K562 (cell line): ENCODE measurements around the gene KIF20B. TPM values are rescaled to one million over a fixed set of nuclear protein-coding genes. Genes with fewer than 3 reads are reported as not detected.
"Not testable (repeated sequence)": the region's sequence is repeated elsewhere in the genome, so short reads cannot be mapped to it uniquely, and the experiment has no call there.

Experiments
- ATAC-seq: fragments of 200-7000 bp; cut with Tn5 transposase; 3 replicates; pipeline ENCODE4 v1.9.1; 2020; ENCODE audit warnings: moderate library complexity
- BruUV-seq: library from RNA; stranded (reverse); fragments of 400-500 nt; replicated peaks from 2 replicates; lab custom pipeline; 2021; lab: Mats Ljungman, UMichigan
- CTCF ChIA-PET: fragments of 300-600 bp; formaldehyde crosslinking; extraction: SDS; loops from one replicate; lab custom pipeline; 2021; ENCODE audit warnings: low intra/inter-chr PET ratio; lab: Yijun Ruan, JAX
- POLR2A ChIA-PET: fragments of 300-600, 350-650 bp; sonication (Branson Sonifier 250); formaldehyde crosslinking; extraction: SDS; loops from one replicate; lab custom pipeline; 2021; ENCODE audit warnings: antibody characterized with exemption, inconsistent platforms; lab: Yijun Ruan, JAX
- DNase-seq, 4 experiments: peaks; one replicate each; pipeline versions ENCODE4 v3.0.0 to v3.0.0-alpha.2; 2011 to 2018; ENCODE audit warnings: low spot score in 3 of 4, mixed read lengths in 3 of 4; ENCODE audit errors: extremely low read depth in 1 of 4
- FAIRE-seq: peaks from 2 replicates; lab custom pipeline; 2011; peaks lifted over from hg19 to GRCh38; lab: Jason Lieb, UNC
- H2AFZ ChIP-seq: 2 replicates; pipeline ENCODE4 v1.6.0; 2011; ENCODE audit warnings: low read depth, low read length, control low read depth, inconsistent platforms
- H3K27ac ChIP-seq: fragments of 200-600 bp; 3 replicates; pipeline ENCODE4 v1.8.0; 2011; ENCODE audit warnings: low read depth, mild to moderate bottlenecking, control low read depth, inconsistent platforms, low read length, moderate library complexity, mixed read lengths; ENCODE audit errors: extremely low read depth
- H3K27me3 ChIP-seq, 2 experiments: fragments of 300-600 bp in 1 of 2; 2 replicates in 1 of 2; 3 replicates in 1 of 2; pipeline versions ENCODE4 v1.6.0 to v1.8.0; 2011; ENCODE audit warnings: inconsistent platforms in 2 of 2, low read length in 2 of 2, mild to moderate bottlenecking in 1 of 2, mixed read lengths in 1 of 2, moderate library complexity in 1 of 2; ENCODE audit not compliant: control insufficient read depth in 2 of 2, insufficient read depth in 2 of 2
- H3K36me3 ChIP-seq: fragments of 300-600 bp; 3 replicates; pipeline ENCODE4 v1.8.0; 2011; ENCODE audit warnings: mild to moderate bottlenecking, low read length, inconsistent platforms; ENCODE audit not compliant: control insufficient read depth, insufficient read depth
- H3K4me1 ChIP-seq, 2 experiments: fragments of 200-600 bp in 1 of 2; replicated peaks in 1 of 2; 2 replicates in 1 of 2; 3 replicates in 1 of 2; pipeline versions ENCODE4 v1.5.1 to v1.8.0; 2011; ENCODE audit warnings: inconsistent platforms in 2 of 2, low read length in 2 of 2, mild to moderate bottlenecking in 1 of 2, mixed read lengths in 1 of 2, moderate library complexity in 1 of 2; ENCODE audit not compliant: control insufficient read depth in 2 of 2, insufficient read depth in 2 of 2
- H3K4me2 ChIP-seq: 2 replicates; pipeline ENCODE4 v1.6.1; 2011; ENCODE audit warnings: low read length, control low read depth, inconsistent platforms, mixed read lengths; ENCODE audit not compliant: insufficient read depth
- H3K4me3 ChIP-seq: fragments of 200-600 bp; sonication (generic), shearing (Covaris generic); 2 replicates; pipeline ENCODE4 v1.5.1; 2016; ENCODE audit warnings: control low read depth, inconsistent platforms
- H3K79me2 ChIP-seq: fragments of 200-600 bp; 3 replicates; pipeline ENCODE4 v1.8.0; 2011; ENCODE audit warnings: low read length, inconsistent platforms; ENCODE audit not compliant: control insufficient read depth, insufficient read depth
- H3K9ac ChIP-seq, 2 experiments: 2 replicates each; pipeline versions ENCODE4 v1.6.0 to v1.6.1; 2011; ENCODE audit warnings: low read depth in 2 of 2, low read length in 2 of 2, control low read depth in 1 of 2, inconsistent platforms in 1 of 2, mild to moderate bottlenecking in 1 of 2, mixed read lengths in 1 of 2; ENCODE audit not compliant: insufficient read depth in 1 of 2
- H3K9me1 ChIP-seq: one replicate; pipeline ENCODE4 v1.6.0; 2011; ENCODE audit warnings: inconsistent platforms, mild to moderate bottlenecking, low read length, moderate library complexity; ENCODE audit not compliant: control insufficient read depth, insufficient read depth
- H3K9me3 ChIP-seq: replicated peaks from 2 replicates; pipeline ENCODE4 v1.5.1; 2011; ENCODE audit warnings: low read depth, low read length, inconsistent platforms; ENCODE audit not compliant: control insufficient read depth, insufficient read depth
- H4K20me1 ChIP-seq: replicated peaks from 2 replicates; pipeline ENCODE4 v1.6.1; 2011; ENCODE audit warnings: low read length, inconsistent platforms, mixed read lengths; ENCODE audit not compliant: control insufficient read depth, insufficient read depth
- DPF2 ChIP-seq: fragments of 450-650 bp; IDR thresholded peaks from 2 replicates; pipeline ENCODE4 v1.6.1; 2016
- FOXA1 ChIP-seq: fragments of 450-650 bp; IDR thresholded peaks from 2 replicates; pipeline ENCODE4 v1.6.1; 2016; ENCODE audit warnings: mild to moderate bottlenecking, borderline replicate concordance
- LARP7 ChIP-seq: fragments of 450-650 bp; IDR thresholded peaks from 2 replicates; pipeline ENCODE4 v1.6.1; 2016
- NKRF ChIP-seq: fragments of 450-650 bp; IDR thresholded peaks from 2 replicates; pipeline ENCODE4 v1.6.1; 2016; ENCODE audit warnings: borderline replicate concordance
- PHF20 ChIP-seq: fragments of 450-650 bp; IDR thresholded peaks from 2 replicates; pipeline ENCODE4 v1.6.1; 2018; ENCODE audit not compliant: partially characterized antibody
- POLR2A ChIP-seq: fragments of 450-650 bp; conservative IDR thresholded peaks from 2 replicates; pipeline ENCODE4 v1.6.1; 2016
- SNAPC5 ChIP-seq: fragments of 250-450 bp; sonication (Bioruptor Pico); IDR thresholded peaks from 2 replicates; pipeline ENCODE4 v1.8.0; 2021; ENCODE audit warnings: moderate library complexity, mild to moderate bottlenecking, inconsistent platforms
- SNRNP70 ChIP-seq: fragments of 200-400 bp; formaldehyde crosslinking; optimal IDR thresholded peaks from 2 replicates; pipeline ENCODE3; 2017; ENCODE audit warnings: low read depth, low read length
- ZC3H8 ChIP-seq: fragments of 450-650 bp; IDR thresholded peaks from 2 replicates; pipeline ENCODE4 v1.6.1; 2017
- ZNF408 ChIP-seq: fragments of 250-450 bp; sonication (Bioruptor Pico); IDR thresholded peaks from 2 replicates; pipeline ENCODE4 v1.4.0; 2020; ENCODE audit warnings: low read depth, mild to moderate bottlenecking, moderate library complexity
- WGBS: fragments of 100-300 bp; shearing (Covaris generic); methylation state at CpG from one replicate; pipeline ENCODE4 v1.1.6; 2016; ENCODE audit warnings: low coverage, mixed read lengths; ENCODE audit not compliant: insufficient coverage; ENCODE audit errors: missing lambda C conversion rate; 5-methylcytosine and 5-hydroxymethylcytosine counted together
- in situ Hi-C: fragments of 300-500 bp; cut with MboI; formaldehyde crosslinking; loops from 4 replicates; pipeline ENCODE4 v1.15.0; 2018; ENCODE audit warnings: inconsistent platforms, mixed read lengths
- intact Hi-C: fragments of 100-400 bp; cut with micrococcal nuclease; formaldehyde crosslinking; loops from 2 replicates; pipeline ENCODE4 v1.14.2; 2022
- polyA plus RNA-seq, 8 experiments: library from polyadenylated mRNA; depleted of rRNA in 4 of 8; stranded (reverse) in 5 of 8; unstranded in 3 of 8; fragments of >200 nt; fragmentation: Nextera tagmentation in 2 of 8; fragmentation: Illumina TruSeq in 1 of 8; extraction: Ambion mirVana in 2 of 8; extraction: Trizol in 1 of 8; gene quantifications; 2 replicates each; pipeline versions ENCODE4 v1.2.1 to v1.2.3, GENCODE V29; 2011 to 2014; ENCODE audit warnings: inconsistent platforms in 1 of 8, missing spikeins in 1 of 8
- total RNA-seq, 7 experiments: library from RNA; depleted of rRNA in 6 of 7; stranded (reverse); fragments of >200 nt in 6 of 7; fragmentation: Illumina TruSeq in 2 of 7; extraction: Trizol in 2 of 7; gene quantifications; 2 replicates each; pipeline versions ENCODE4 v1.2.1 to v1.2.3, GENCODE V29; 2011 to 2021; ENCODE audit warnings: low replicate concordance in 1 of 7

KIF20B gene
- total and polyA plus RNA-seq, 9 of the 15 experiments (the other 6 are each of a cell fraction or from before 2014, with no cell fraction given): 18.6 to 56.5 (median 32.9) TPM

- intact Hi-C loops: no loop called here
- Histone ChIP-seq H3K27ac (no peak overlapping the region), H3K79me2 (no peaks in the 10 kb centered on the region), H2AFZ (no peak overlapping the region), H3K27me3 (no peaks in the 10 kb centered on the region), H4K20me1 (no peaks in the 10 kb centered on the region), H3K36me3 (peaks cover 77% of the 10 kb centered on the region), H3K4me2 (no peak overlapping the region), H3K4me3 (no peak overlapping the region), H3K9me3 (no peaks in the 10 kb centered on the region), H3K9me1 (no peaks in the 10 kb centered on the region), H3K9ac (no peak overlapping the region), H3K4me1 (no peaks in the 10 kb centered on the region)
- ChIA-PET CTCF (no interaction called here), POLR2A (no interaction called here)
- 83% methylated on average over 1 of the region's 1 CpG for WGBS
- in situ Hi-C loops: no loop called here
- DNase-seq (no peak), FAIRE-seq (no peak), ATAC-seq (no peak)
- TF ChIP-seq SNRNP70 (no peak), NKRF (no peak), ZC3H8 (no peak), ZNF408 (CRISPR knock-in tag) (no peak), PHF20 (no peak), LARP7 (no peak), FOXA1 (no peak), POLR2A (no peak), SNAPC5 (CRISPR knock-in tag) (no peak), DPF2 (no peak)
- BruUV-seq: no TSS peak
Observed at GRCh38 chr10:89759531-89759930, 58.1 kb downstream of the KIF20B start.

GRCh38 chr10:89763671-89764070 lies 62.3 kb downstream of the KIF20B start:
- POLR2A ChIA-PET, ATAC-seq, in situ Hi-C loops, H3K27ac ChIP-seq, DNase-seq, H3K4me2 ChIP-seq, H3K4me3 ChIP-seq, H3K79me2 ChIP-seq, H4K20me1 ChIP-seq, H3K4me1 ChIP-seq, H3K9ac ChIP-seq, H3K9me1 ChIP-seq, H3K9me3 ChIP-seq, intact Hi-C loops, BruUV-seq, H3K27me3 ChIP-seq, H2AFZ ChIP-seq, CTCF ChIA-PET, FAIRE-seq: not testable (repeated sequence)
- peaks cover 67% of the 10 kb centered on the region for H3K36me3 ChIP-seq
- 92% methylated on average over 1 of the region's 1 CpG for WGBS
